Panc1 (cell line): ENCODE results near the gene APBB2.

Experiments used
- POLR2AphosphoS5 ChIP-seq: IDR thresholded peaks from 2 replicates; pipeline ENCODE4 v1.6.1; 2012; ENCODE audit warnings: mild to moderate bottlenecking, low read depth, low read length, moderate library complexity
- TF ChIP-seq, protein P1 (sequence below): fragments of 450-650 bp; IDR thresholded peaks from 2 replicates; pipeline ENCODE4 v1.5.1; 2017; ENCODE audit warnings: mild to moderate bottlenecking

DNA sequence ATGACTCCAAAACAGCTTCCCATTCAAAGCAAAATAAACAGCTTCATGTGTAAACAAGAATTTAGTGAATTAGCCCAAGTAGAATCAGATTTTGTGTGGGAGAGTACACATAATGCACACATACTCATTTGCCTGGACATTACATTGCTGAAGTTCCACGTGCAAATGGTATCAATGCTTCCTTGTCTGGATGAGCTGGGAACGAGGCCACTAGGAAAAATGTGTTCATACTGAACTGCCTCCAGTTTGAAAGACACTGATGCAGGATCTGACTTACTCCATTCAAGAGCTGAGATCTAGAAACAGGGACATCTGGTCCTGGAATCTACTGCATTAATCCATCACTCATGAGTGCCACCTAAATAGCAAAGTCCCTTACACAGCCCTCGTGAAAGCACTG, 228.0 kb downstream of the APBB2 start:
- TF ChIP-seq, protein P1, sequence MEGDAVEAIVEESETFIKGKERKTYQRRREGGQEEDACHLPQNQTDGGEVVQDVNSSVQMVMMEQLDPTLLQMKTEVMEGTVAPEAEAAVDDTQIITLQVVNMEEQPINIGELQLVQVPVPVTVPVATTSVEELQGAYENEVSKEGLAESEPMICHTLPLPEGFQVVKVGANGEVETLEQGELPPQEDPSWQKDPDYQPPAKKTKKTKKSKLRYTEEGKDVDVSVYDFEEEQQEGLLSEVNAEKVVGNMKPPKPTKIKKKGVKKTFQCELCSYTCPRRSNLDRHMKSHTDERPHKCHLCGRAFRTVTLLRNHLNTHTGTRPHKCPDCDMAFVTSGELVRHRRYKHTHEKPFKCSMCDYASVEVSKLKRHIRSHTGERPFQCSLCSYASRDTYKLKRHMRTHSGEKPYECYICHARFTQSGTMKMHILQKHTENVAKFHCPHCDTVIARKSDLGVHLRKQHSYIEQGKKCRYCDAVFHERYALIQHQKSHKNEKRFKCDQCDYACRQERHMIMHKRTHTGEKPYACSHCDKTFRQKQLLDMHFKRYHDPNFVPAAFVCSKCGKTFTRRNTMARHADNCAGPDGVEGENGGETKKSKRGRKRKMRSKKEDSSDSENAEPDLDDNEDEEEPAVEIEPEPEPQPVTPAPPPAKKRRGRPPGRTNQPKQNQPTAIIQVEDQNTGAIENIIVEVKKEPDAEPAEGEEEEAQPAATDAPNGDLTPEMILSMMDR: no peak
- TF ChIP-seq POLR2AphosphoS5: no peak
